ENCODE data around the gene HS3ST3A1. TPM values are rescaled to one million over a fixed set of nuclear protein-coding genes. Genes with fewer than 3 reads are reported as not detected.

Gene HS3ST3A1
- total and polyA plus RNA-seq, 2 of the 4 experiments (the other 2 are of a cell fraction) = 8.8 to 9.0 TPM

GRCh38 chr17:13544765-13545164 lies 57.0 kb downstream of the HS3ST3A1 start:
- no peak overlapping the region for H3K4me3 ChIP-seq (ENCODE audit: insufficient read depth, low read depth, low read length)
- no peak overlapping the region for H3K9ac ChIP-seq (ENCODE audit: low read depth, low read length)
- BruUV-seq (replicated peaks) = no TSS peak
- intact Hi-C loops (cut with micrococcal nuclease) (loop anchor here (5.0 kb wide), 1 partner anchor 207 kb away; no protein-coding TSS in a partner anchor), dilution Hi-C loops (cut with HindIII; ENCODE audit: low sequenced_read_pairs, unreplicated experiment) (no loop called here), in situ Hi-C loops (cut with MboI; ENCODE audit: low sequenced_read_pairs) (no loop called here)
- H2AK5ac ChIP-seq (ENCODE audit: low read depth, low read length) = peak overlapping the region; percentile 87
- 17% methylated on average over 1 of the region's 9 CpGs; no CpG with 5 or more reads in 1 of the 2 experiments for WGBS, 2 experiments (ENCODE audit: extremely low coverage in 2 of 2, insufficient read length in 1 of 2)
- peak overlapping the region; percentile 91; the same call in 2 of the 3 replicates for H2BK15ac ChIP-seq (ENCODE audit: low read depth, low read length)
- no peak overlapping the region; the same call in 1 of the 2 replicates for H3K56ac ChIP-seq (ENCODE audit: extremely low read depth, insufficient read depth, low read length)
- peaks cover 5% of the 10 kb centered on the region for H3K36me3 ChIP-seq (ENCODE audit: control insufficient read depth, insufficient read depth, low read length)
- peak overlapping the region; percentile 31 for H3K14ac ChIP-seq (replicated peaks; ENCODE audit: low read depth, low read length)
- peaks cover 14% of the 10 kb centered on the region; the same call in 1 of the 2 replicates for H3K9me1 ChIP-seq (ENCODE audit: insufficient read depth, low read length)
- DNase-seq (peak; percentile 61), ATAC-seq (ENCODE audit: low read depth) (peak; percentile 8)
- H3K4me2 ChIP-seq (ENCODE audit: low read depth, low read length) = peak overlapping the region; percentile 26
- TF ChIP-seq ELK1 (IDR thresholded peaks at IDR 0.05; ENCODE audit: borderline replicate concordance, low read depth, low read length) = no peak
- TF ChIP-seq USF2 (IDR thresholded peaks at IDR 0.05; ENCODE audit: low read depth, low read length) = no peak
- peak; percentile 87 for TF ChIP-seq CEBPB (IDR thresholded peaks at IDR 0.05; ENCODE audit: low read depth, low read length)
- peak; percentile 69 for TF ChIP-seq BHLHE40 (IDR thresholded peaks at IDR 0.05; ENCODE audit: low read depth, low read length)
- no peaks in the 10 kb centered on the region for H3K27me3 ChIP-seq (ENCODE audit: control insufficient read depth, insufficient read depth, low read length)
- no peaks in the 10 kb centered on the region for H3K9me3 ChIP-seq (ENCODE audit: control insufficient read depth, insufficient read depth, low read length)
- peaks cover 15% of the 10 kb centered on the region for H3K4me1 ChIP-seq (ENCODE audit: control insufficient read depth, insufficient read depth, low read length)
- peak overlapping the region; percentile 40 for H3K27ac ChIP-seq (ENCODE audit: insufficient read depth, low read length)
- ChIA-PET POLR2A (ENCODE audit: unreplicated experiment) (interaction anchor here (0.5 kb wide), 1 partner anchor 411 kb away, joined by 13 read pairs; no protein-coding TSS in a partner anchor), CTCF (no interaction called here)
- H3K23ac ChIP-seq (ENCODE audit: low read depth, low read length) = peak overlapping the region; percentile 39
- H3K79me1 ChIP-seq (ENCODE audit: low read depth in 1 of 2, low read length in 2 of 2) = peaks cover 31 to 69% of the 10 kb centered on the region in 2 experiments; a peak in 3 of 4 replicates
- H2AK9ac ChIP-seq (replicated peaks; ENCODE audit: low read depth, low read length, poor library complexity) = no peak overlapping the region
- H2BK120ac ChIP-seq (ENCODE audit: low read depth, low read length) = peak overlapping the region; percentile 88
- H4K8ac ChIP-seq (ENCODE audit: low read depth in 2 of 2, low read length in 2 of 2) = peak overlapping the region; percentile 55 to 69
- peak overlapping the region; percentile 14; the same call in 1 of the 2 replicates for H4K5ac ChIP-seq (ENCODE audit: low read depth, low read length)
- H2AFZ ChIP-seq (replicated peaks; ENCODE audit: low read length, poor library complexity) = peak overlapping the region; percentile 18
- peak overlapping the region; percentile 15 for H2BK20ac ChIP-seq (ENCODE audit: low read depth, low read length)
- H3K18ac ChIP-seq (ENCODE audit: low read depth, low read length) = peak overlapping the region; percentile 10; the same call in 1 of the 2 replicates
- peak overlapping the region; percentile 58 for H2BK5ac ChIP-seq (ENCODE audit: low read depth, low read length, poor library complexity, severe bottlenecking)
- no peaks in the 10 kb centered on the region for H4K20me1 ChIP-seq (ENCODE audit: insufficient read depth, low read length)
- H3K4ac ChIP-seq (ENCODE audit: low read depth, low read length) = peak overlapping the region; percentile 61
- peak overlapping the region; percentile 45 for H4K91ac ChIP-seq (ENCODE audit: insufficient read depth, low read depth, low read length)
